Cardiac muscle cell (in vitro differentiated cells and primary cell): Measurements from ENCODE around the gene AKT1S1. TPM values are rescaled to one million over a fixed set of nuclear protein-coding genes. Genes with fewer than 3 reads are reported as not detected.
A peak's percentile ranks its signal among the peaks of the same experiment; 100 is the strongest.

Experiments
- DNase-seq, 2 donors: peaks; one replicate each; pipeline versions ENCODE4 v3.0.0 to v3.0.0-alpha.2; 2010 to 2017; ENCODE audit warnings: low read depth in 1 of 2, low spot score in 1 of 2
- H3K27ac ChIP-seq: fragments of 200-600 bp; sonication (generic); 2 replicates; pipeline ENCODE4 v1.5.1; 2016
- H3K27me3 ChIP-seq: fragments of 200-600 bp; sonication (generic); 2 replicates; pipeline ENCODE4 v1.6.0; 2016; ENCODE audit warnings: control low read depth
- H3K36me3 ChIP-seq: fragments of 200-600 bp; sonication (generic); 2 replicates; pipeline ENCODE4 v1.5.1; 2016; ENCODE audit warnings: control low read depth
- H3K4me1 ChIP-seq: fragments of 200-600 bp; sonication (generic); 2 replicates; pipeline ENCODE4 v1.8.1; 2017; ENCODE audit warnings: low read depth, mild to moderate bottlenecking, mixed run types
- H3K4me3 ChIP-seq: fragments of 200-600 bp; sonication (generic); 2 replicates; pipeline ENCODE4 v1.5.1; 2016; ENCODE audit warnings: mild to moderate bottlenecking
- H3K9me3 ChIP-seq: fragments of 200-600 bp; sonication (generic); 2 replicates; pipeline ENCODE4 v1.5.1; 2017; ENCODE audit warnings: low read depth, mild to moderate bottlenecking, control low read depth
- polyA plus RNA-seq: library from polyadenylated mRNA; unstranded; fragments of >200 nt; fragmentation: Nextera tagmentation; extraction: Ambion mirVana; gene quantifications from 2 replicates; pipeline ENCODE4 v1.2.1, GENCODE V29; 2016
- total RNA-seq: library from RNA; depleted of rRNA; stranded (reverse); fragments of >200 nt; gene quantifications from 2 replicates; pipeline ENCODE4 v1.2.3, GENCODE V29; 2016
- TF ChIP-seq, protein P1 (sequence below): IDR thresholded peaks from 2 replicates; pipeline ENCODE4 v1.5.1; 2012; ENCODE audit warnings: low read depth, mild to moderate bottlenecking, low read length

The AKT1S1 gene
- total and polyA plus RNA-seq, 2 experiments from 2014 or later: 27.5 to 66.2 TPM

GRCh38 chr19:49916839-49917733 is 39.9 kb upstream of the AKT1S1 start:
- DNase-seq: no peak
- Histone ChIP-seq H3K4me3 (no peak overlapping the region), H3K4me1 (no peaks in the 10 kb centered on the region), H3K36me3 (no peaks in the 10 kb centered on the region), H3K9me3 (no peaks in the 10 kb centered on the region), H3K27me3 (no peaks in the 10 kb centered on the region), H3K27ac (no peak overlapping the region)
- TF ChIP-seq, protein P1, sequence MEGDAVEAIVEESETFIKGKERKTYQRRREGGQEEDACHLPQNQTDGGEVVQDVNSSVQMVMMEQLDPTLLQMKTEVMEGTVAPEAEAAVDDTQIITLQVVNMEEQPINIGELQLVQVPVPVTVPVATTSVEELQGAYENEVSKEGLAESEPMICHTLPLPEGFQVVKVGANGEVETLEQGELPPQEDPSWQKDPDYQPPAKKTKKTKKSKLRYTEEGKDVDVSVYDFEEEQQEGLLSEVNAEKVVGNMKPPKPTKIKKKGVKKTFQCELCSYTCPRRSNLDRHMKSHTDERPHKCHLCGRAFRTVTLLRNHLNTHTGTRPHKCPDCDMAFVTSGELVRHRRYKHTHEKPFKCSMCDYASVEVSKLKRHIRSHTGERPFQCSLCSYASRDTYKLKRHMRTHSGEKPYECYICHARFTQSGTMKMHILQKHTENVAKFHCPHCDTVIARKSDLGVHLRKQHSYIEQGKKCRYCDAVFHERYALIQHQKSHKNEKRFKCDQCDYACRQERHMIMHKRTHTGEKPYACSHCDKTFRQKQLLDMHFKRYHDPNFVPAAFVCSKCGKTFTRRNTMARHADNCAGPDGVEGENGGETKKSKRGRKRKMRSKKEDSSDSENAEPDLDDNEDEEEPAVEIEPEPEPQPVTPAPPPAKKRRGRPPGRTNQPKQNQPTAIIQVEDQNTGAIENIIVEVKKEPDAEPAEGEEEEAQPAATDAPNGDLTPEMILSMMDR: no peak

- no peak overlapping the region for H3K4me3 ChIP-seq
- H3K27ac ChIP-seq: no peak overlapping the region
- no peaks in the 10 kb centered on the region for H3K9me3 ChIP-seq
- TF ChIP-seq, protein P1: peak; percentile 19
- peaks cover 5% of the 10 kb centered on the region for H3K36me3 ChIP-seq
- no peak for DNase-seq
- no peaks in the 10 kb centered on the region for H3K27me3 ChIP-seq
- no peaks in the 10 kb centered on the region for H3K4me1 ChIP-seq
Observed at GRCh38 chr19:49915271-49915670, 38.1 kb upstream of the AKT1S1 start.

GRCh38 chr19:49913720-49914119 is 36.6 kb upstream of the AKT1S1 start:
- Histone ChIP-seq H3K27ac (peak overlapping the region; percentile 78), H3K36me3 (peaks cover 8% of the 10 kb centered on the region), H3K4me3 (no peak overlapping the region), H3K27me3 (no peaks in the 10 kb centered on the region), H3K9me3 (no peaks in the 10 kb centered on the region), H3K4me1 (no peaks in the 10 kb centered on the region)
- TF ChIP-seq, protein P1: no peak
- DNase-seq: no peak

- DNase-seq: no peak
- H3K36me3 ChIP-seq: peaks cover 9% of the 10 kb centered on the region
Observed at GRCh38 chr19:49912965-49913685, 36.0 kb upstream of the AKT1S1 start.

GRCh38 chr19:49911381-49912145 is 34.4 kb upstream of the AKT1S1 start:
- H3K9me3 ChIP-seq: no peaks in the 10 kb centered on the region
- no peaks in the 10 kb centered on the region for H3K4me1 ChIP-seq
- DNase-seq: peak in 1 of 2 donors; percentile 16
- H3K4me3 ChIP-seq: no peak overlapping the region
- H3K36me3 ChIP-seq: peaks cover 15% of the 10 kb centered on the region
- TF ChIP-seq, protein P1: no peak
- no peaks in the 10 kb centered on the region for H3K27me3 ChIP-seq
- H3K27ac ChIP-seq: no peak overlapping the region

More at GRCh38 chr19:49912965-49913685, 36.0 kb upstream of the AKT1S1 start:
- TF ChIP-seq, protein P1: no peak
- Histone ChIP-seq H3K9me3 (no peaks in the 10 kb centered on the region), H3K4me1 (no peaks in the 10 kb centered on the region), H3K27ac (peak overlapping the region; percentile 78), H3K27me3 (no peaks in the 10 kb centered on the region), H3K4me3 (no peak overlapping the region)
